OCI-LY3 (cell line): Measurements from ENCODE around the gene PREX1.

ENCODE experiments used
- EZH2phosphoT487 ChIP-seq: fragments of 200-600 bp; shearing (Covaris generic); IDR thresholded peaks from 2 replicates; pipeline ENCODE4 v1.6.1; 2018; ENCODE audit warnings: antibody characterized with exemption, mixed run types, low read depth
- TF ChIP-seq, protein P1 (sequence below): fragments of 200-600, 300-600 bp; sonication (generic); IDR thresholded peaks from 2 replicates; pipeline ENCODE4 v1.5.1; 2014; ENCODE audit warnings: antibody characterized with exemption, low read length, low read depth

DNA sequence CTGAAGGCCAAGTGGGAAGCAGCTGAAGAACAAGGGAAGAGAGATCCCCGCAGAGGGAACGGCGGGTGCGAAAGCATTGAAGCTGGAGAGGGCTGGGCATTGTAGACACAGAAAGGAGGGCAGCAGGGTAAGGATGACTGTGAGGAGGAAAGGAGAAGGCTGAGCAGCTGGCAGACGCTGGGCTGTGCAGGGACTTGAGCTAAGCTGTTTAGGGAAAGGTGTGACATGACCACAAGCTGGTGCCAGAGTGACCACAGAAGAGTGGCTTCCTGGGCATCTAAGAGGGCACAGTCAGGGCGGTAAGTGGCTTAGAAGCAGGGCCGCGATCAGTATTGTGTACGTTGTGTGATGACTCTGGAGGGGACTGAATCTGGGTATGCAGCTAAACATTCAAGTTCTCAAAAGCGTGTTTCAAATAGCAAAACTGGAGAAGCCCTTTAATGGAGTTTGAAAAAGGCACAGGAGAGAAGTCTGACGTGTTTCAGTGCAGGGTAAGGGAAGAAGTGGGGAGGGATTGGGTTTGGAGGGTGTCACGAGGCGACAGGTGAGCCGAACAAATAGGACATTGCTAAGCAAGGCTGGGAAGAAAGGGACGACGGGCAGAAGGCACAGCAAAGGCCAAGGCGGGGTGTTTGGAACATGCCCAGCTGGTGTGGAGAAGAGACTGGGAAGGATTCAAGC, 47.6 kb upstream of the PREX1 start:
- no peak for TF ChIP-seq EZH2phosphoT487
- TF ChIP-seq, protein P1, sequence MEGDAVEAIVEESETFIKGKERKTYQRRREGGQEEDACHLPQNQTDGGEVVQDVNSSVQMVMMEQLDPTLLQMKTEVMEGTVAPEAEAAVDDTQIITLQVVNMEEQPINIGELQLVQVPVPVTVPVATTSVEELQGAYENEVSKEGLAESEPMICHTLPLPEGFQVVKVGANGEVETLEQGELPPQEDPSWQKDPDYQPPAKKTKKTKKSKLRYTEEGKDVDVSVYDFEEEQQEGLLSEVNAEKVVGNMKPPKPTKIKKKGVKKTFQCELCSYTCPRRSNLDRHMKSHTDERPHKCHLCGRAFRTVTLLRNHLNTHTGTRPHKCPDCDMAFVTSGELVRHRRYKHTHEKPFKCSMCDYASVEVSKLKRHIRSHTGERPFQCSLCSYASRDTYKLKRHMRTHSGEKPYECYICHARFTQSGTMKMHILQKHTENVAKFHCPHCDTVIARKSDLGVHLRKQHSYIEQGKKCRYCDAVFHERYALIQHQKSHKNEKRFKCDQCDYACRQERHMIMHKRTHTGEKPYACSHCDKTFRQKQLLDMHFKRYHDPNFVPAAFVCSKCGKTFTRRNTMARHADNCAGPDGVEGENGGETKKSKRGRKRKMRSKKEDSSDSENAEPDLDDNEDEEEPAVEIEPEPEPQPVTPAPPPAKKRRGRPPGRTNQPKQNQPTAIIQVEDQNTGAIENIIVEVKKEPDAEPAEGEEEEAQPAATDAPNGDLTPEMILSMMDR: no peak
